Tongue (tissue), 2 donors: ENCODE results near the gene CAD. TPM values are rescaled to one million over a fixed set of nuclear protein-coding genes. Genes with fewer than 3 reads are reported as not detected.
A peak's percentile ranks its signal among the peaks of the same experiment; 100 is the strongest.

Source experiments
- DNase-seq: peaks from one replicate; pipeline ENCODE4 v3.0.0-alpha.2; 2015
- total RNA-seq: library from RNA; depleted of rRNA; stranded (reverse); fragments of >200 nt; gene quantifications from one replicate; pipeline ENCODE4 v1.2.3, GENCODE V29; 2014

CAD gene
- total RNA-seq, 1 donor from 2014 or later = 33.7 TPM

DNA sequence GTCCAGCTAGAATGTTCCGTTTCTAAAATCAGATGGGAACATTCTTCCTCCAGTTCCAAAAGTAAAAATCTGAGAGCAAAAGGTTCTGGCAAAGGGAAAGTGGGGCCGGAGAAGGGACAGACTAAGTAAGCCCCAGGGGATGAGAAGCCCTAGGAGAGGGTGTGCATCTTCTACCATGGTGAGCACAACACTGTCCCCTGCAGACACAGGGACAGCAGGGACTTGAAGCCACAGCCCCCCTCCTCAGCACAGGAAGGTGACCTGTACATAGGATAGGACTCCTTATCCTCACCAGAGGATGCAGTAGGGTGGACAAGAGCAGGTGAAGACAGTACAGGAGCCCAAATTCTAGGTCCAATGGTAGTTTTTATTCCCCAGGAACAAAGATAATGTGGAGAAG lies 17.9 kb upstream of the CAD start:
- no peak for DNase-seq

DNA sequence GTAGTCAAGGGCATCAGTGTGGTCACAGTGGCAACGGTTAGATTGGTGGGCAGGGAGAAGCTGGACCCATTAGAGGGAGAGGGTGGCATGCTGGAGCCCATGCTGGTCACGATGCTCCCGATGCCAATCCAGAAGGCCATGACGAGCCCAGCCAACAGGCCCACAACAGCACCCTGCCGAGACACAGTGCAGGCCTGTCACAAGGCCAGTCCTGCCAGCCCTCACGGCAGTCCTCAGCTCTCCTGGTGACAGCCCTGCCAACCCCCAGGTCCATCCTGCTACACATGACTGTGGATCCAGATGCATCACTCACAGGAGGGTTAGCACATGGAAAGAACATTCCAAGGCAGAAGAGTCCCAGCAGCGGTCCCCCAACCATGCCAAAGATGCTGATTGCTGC lies 15.5 kb upstream of the CAD start:
- DNase-seq = no peak

DNA sequence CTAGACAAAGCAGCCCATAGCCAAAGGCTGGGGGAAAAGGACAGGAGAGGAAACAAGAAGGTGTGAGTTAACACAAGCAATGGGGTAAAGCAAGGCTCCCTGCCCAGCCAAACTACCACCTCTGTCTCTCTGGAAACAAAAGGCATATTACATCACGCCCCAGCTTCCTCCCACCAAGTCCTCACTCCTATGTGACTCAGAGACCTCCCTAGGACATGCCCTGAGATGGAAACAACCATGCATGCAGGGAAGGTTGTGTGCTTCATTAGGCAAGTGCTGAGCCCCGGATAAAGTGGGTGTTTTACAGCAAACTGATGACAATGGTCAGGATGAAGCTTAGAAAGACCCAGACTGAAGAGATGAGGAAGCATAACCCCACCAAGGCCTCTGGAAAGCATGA lies 14.3 kb upstream of the CAD start:
- DNase-seq = no peak

DNA sequence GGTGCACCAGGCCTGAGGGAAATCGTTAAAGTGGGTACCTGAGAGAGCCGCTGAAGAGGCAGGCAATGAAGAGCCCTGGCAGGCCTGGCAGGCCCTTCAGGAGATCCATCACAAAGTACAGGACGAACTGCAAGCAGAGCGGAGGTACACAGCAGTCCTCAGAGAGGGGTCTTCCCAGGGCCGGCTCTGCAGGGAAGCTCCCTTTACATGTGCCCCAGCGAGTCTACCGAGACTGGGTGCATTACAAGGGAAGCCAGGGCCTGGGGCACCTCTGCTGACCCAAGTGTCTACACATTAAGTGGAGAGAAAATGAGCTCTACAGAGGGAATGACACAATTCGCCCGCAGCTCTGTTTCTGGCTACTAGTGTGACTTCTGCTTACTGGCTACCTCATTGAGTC lies 13.4 kb upstream of the CAD start:
- DNase-seq = no peak

DNA sequence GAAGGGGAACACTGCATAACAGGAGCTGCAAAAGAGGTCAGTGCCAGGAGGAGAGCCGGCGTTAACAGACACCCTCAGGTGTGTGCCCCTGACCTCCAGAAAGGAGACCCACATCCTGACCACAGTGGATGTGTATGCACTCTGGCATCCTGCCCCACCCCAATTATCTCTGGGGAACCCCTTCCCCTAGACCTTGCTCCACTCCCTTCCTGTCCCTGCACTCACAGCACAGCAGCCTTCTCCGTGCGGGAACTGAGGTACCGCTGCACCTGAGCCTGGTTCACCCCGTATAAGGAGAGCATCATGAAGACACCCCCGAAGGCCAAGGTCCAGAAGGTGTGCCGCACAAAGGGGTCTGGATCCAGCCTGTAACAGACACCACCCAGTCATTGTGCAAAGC lies 12.6 kb upstream of the CAD start:
- DNase-seq = no peak

DNA sequence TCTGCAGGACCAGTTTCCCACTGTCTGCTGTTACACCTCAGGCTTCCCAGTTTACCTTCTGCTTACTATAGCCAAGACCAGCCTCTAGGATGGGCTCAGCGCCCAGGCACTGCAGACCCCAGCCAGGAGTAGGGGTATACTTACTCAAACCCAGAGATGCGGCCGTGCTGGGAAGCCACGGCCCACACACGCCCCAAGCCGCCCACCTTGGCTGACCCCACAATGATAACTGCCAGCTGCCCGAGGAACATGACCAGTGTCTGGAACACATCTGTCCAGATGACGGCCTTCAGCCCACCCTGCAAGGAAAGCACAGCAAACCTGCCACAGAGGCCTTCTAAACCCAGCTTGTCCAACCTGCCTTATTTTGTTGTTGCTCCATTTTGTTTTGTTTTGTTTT lies 12.0 kb upstream of the CAD start:
- DNase-seq = no peak

- no peak for DNase-seq
Measured at GRCh38 chr2:27206346-27206745, 10.8 kb upstream of the CAD start.

GRCh38 chr2:27208486-27209050 lies 8.6 kb upstream of the CAD start:
- no peak for DNase-seq

- DNase-seq = no peak
Measured at GRCh38 chr2:27209621-27210401, 7.4 kb upstream of the CAD start.

DNA sequence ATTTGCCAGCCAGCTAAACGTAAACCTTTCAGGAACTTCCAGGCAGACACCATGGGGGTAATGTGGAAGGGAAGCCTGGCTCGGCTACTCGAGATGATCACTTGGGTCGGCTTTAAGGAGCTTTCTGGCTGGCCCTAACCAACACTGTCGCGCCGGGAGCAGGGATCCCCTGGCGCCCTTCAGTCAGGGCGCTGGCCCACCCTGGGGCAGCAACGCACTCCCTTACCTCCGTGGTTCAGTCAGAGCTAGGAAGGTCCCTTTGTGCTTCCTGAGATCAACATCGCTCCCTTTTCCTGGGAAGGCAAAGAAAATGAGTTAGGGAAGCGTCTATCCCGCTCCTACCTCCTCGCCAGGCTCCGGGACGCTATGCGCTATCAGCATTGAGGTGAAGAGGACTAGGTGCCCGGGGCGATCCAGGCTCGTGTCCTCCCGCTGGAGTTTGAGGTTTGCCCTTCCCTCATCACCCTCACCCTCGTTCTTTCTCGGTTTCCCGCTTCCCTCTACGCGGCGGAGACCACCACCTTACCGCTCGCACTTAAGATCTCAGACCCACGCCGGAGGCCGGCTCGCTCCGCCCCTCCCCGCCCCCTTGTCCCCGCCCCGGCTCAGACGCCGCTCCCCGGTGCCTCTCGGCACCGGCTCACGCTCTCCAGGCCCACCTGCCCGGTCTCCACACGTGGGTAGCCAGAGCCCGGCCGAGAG lies 5.8 kb upstream of the CAD start:
- no peak for DNase-seq

- peak; percentile 95 for DNase-seq
Measured at GRCh38 chr2:27211943-27212625, 5.1 kb upstream of the CAD start, which contains the start of the genes ATRAID and SLC5A6. Gene ATRAID, plus strand, starts transcription at chr2:27212041. Its CDS starts 328 bp downstream, at chr2:27212369. Gene SLC5A6, minus strand, starts transcription at chr2:27212268. Its CDS starts 4,618 bp downstream, at chr2:27207650.

GRCh38 chr2:27212626-27213471 lies 4.3 kb upstream of the CAD start:
- DNase-seq = no peak

DNA sequence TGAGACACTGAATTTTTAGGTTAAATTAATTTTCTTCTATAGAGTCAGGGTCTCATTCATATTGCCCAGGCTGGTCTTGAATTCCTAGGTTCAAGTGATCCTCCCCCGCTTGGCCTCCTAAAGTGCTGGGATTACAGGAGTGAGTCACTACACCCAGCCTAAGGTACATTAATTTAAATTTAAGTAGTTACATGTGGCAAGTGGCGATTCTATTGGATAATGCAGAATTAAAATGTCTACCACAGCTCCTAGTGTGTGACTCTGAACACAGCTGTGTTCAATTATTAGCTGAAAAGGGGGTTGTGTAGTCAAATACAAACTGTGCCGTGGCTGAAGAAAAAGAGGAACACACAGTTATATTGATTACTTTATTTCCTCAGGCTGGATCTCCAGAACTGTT lies 2.2 kb upstream of the CAD start:
- no peak for DNase-seq

DNA sequence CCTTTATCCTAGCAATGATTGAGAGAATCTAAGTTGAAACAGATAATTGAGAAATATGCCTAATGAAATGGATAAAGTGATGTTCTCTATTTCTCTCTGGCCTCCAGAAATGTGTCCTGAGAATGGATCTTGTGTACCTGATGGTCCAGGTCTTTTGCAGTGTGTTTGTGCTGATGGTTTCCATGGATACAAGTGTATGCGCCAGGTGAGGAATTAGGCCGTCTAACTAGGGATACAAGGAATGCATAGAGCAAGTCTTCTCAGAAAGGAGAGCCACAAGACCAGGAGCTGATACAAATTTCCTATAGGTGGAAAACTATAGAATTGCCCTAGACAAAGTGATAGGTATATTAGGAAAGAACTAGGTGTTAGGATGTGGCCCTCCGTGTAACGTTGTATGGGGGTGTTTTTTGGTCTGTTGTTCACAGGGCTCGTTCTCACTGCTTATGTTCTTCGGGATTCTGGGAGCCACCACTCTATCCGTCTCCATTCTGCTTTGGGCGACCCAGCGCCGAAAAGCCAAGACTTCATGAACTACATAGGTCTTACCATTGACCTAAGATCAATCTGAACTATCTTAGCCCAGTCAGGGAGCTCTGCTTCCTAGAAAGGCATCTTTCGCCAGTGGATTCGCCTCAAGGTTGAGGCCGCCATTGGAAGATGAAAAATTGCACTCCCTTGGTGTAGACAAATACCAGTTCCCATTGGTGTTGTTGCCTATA lies 592 bp upstream of the CAD start:
- no peak for DNase-seq

- DNase-seq = no peak
Measured at GRCh38 chr2:27218614-27219013, 1.4 kb downstream of the CAD start.

DNA sequence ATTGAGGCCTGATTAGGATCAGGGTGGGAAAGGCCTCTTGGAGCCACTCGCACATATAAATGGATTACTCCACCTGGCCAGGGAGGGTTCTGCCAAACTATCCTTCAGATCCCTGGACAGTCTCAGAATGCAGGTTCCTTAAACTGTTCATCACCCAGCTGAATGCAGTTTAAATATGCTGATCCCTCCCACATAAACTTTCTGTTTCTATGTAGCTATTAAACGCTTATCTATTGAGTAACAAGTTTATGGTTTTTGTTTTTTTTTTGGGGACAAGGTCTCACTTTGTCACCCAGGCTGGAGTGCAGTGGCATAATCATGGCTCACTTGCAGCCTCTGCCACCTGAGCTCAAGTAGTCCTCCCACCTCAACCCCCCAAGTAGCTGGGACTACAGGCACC lies 1.9 kb downstream of the CAD start:
- DNase-seq = no peak

DNA sequence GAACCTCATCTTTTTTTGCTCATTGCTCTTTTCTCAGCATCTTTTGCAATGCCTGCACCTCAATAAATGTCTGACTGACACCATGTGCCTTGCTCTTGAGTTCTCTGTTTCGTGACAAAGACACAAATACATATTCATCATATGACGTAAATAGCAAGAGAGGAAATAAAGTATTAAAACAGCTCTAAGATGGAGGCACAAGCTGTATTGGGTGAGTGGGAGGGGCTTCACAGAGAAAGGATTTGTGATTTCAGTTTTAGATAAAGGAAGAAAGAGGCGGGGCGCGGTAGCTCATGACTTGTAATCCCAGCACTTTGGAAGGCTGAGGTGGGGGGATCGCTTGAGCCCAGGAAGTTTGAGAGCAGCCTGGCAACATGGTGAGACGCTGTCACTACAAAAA lies 2.9 kb downstream of the CAD start:
- DNase-seq = no peak

DNA sequence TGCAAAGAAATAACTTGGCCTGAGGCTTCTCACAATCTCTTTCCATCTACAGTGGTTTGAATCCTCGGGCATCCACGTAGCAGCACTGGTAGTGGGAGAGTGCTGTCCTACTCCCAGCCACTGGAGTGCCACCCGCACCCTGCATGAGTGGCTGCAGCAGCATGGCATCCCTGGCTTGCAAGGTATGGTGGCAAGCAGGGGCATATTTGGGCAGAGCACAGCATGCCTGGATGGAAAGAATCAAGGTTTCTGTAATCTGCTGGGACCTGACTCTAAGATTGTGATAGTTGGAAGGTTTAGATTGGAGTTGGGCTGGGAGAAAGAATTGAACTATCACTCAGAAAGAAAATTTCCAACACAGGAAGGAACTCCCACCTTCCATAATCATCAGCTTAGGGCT lies 4.0 kb downstream of the CAD start:
- DNase-seq = no peak

- no peak for DNase-seq
Measured at GRCh38 chr2:27222407-27222806, 5.2 kb downstream of the CAD start.

GRCh38 chr2:27223416-27223815 lies 6.2 kb downstream of the CAD start:
- no peak for DNase-seq

- no peak for DNase-seq
Measured at GRCh38 chr2:27225526-27225925, 8.4 kb downstream of the CAD start.
